ENCODE data around the gene EIF6.
"Not testable (repeated sequence)": the region's sequence is repeated elsewhere in the genome, so short reads cannot be mapped to it uniquely, and the experiment has no call there.

The EIF6 gene

GRCh38 chr20:35277531-35278395, 6.8 kb downstream of the EIF6 start, which contains the start of gene MMP24OS:
Gene MMP24OS (minus strand): TSS chr20:35278122. CDS start chr20:35277929, 193 bp downstream.
- DNase-seq (ENCODE audit: low spot score) = peak; percentile 94

DNA sequence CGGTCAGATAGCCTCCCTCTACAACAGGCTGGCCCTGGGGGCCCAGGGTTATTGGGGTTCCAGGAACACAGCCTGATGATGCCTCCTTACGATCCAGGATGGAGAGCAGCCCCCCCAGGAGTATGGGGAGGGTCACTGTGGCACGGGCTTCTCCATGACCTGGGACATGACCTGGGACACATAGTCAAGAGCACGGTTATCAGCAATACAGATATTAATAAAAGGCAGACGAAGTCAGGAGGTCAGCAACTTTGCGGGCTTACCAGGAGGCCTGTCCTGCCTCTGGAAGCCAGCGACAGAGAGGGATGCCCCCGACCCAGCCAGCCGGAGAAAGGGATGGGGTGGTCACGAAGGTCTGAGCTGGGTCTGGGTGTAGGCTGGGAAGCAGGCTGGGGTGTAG, 7.4 kb downstream of the EIF6 start:
- DNase-seq (ENCODE audit: low spot score) = no peak

GRCh38 chr20:35276408-35276807, 8.2 kb downstream of the EIF6 start:
- DNase-seq (ENCODE audit: low spot score) = no peak

GRCh38 chr20:35275741-35276251, 8.8 kb downstream of the EIF6 start:
- no peak for DNase-seq (ENCODE audit: low spot score)

DNA sequence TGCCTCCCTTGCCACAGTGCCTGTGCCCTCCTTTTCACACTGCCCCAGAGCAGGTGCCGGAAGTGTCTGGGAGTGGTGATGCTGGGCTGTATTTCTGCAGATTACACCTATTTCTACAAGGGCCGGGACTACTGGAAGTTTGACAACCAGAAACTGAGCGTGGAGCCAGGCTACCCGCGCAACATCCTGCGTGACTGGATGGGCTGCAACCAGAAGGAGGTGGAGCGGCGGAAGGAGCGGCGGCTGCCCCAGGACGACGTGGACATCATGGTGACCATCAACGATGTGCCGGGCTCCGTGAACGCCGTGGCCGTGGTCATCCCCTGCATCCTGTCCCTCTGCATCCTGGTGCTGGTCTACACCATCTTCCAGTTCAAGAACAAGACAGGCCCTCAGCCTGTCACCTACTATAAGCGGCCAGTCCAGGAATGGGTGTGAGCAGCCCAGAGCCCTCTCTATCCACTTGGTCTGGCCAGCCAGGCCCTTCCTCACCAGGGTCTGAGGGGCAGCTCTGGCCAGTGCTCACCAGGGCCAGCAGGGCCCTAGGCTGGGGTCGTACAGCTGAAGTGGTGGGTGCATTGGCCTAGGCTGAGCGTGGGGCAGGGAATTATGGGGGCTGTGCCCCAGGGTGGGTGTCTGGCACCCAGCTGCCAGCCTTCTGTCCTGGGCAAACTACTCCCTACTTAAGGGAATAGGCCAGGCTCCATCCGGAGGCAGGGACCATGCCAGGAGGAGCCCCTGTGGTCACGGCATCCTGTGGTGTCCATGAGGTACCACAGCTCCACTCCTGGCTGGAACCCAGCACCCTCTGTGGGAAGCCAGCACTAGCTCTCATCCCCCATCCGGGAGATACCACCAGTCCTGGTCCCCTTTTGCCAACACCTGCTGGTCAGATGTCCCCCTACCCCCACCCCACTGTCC, 10.1 kb downstream of the EIF6 start:
- no peak for DNase-seq (ENCODE audit: low spot score)

DNA sequence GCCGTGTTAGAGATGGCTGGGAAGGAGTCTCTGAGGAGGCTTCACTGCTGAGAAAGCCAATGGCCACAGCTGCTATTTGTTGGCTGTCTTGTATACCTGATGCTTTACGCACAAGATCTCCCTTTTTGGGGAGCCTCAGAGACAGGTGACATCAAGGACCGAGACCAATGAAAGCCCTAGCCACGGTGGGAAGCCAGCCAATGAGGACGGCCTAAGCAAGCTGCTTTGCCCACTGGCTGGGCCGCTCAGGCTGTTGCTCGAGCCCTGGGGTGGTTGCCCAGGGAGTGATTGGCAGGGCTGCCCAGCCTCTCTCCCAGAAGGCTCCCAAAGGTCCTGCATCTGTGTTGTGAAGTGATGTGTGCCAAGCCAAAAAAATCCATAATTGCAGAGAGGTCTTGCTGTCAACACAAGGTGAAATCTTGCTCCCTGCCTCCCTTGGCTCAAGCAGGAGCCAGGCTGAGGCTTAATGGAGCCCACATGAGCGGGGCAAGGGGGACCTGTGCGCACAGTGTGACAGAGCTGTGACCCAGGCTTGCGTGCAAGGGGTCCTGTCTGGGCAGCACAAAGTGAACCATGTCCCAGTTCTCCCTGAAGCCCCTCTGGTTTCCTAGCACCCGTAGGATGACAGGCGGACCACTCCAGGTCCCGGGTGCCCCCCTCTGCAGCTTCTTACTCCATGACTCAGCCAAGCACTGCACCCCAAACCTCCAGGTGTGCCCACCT, 11.0 kb downstream of the EIF6 start:
- DNase-seq (ENCODE audit: low spot score) = no peak

- no peak for DNase-seq (ENCODE audit: low spot score)
Measured at GRCh38 chr20:35271904-35272303, 12.7 kb downstream of the EIF6 start.

GRCh38 chr20:35271073-35271882, 13.3 kb downstream of the EIF6 start:
- DNase-seq (ENCODE audit: low spot score) = no peak

- DNase-seq (ENCODE audit: low spot score) = no peak
Measured at GRCh38 chr20:35270021-35270902, 14.3 kb downstream of the EIF6 start.

DNA sequence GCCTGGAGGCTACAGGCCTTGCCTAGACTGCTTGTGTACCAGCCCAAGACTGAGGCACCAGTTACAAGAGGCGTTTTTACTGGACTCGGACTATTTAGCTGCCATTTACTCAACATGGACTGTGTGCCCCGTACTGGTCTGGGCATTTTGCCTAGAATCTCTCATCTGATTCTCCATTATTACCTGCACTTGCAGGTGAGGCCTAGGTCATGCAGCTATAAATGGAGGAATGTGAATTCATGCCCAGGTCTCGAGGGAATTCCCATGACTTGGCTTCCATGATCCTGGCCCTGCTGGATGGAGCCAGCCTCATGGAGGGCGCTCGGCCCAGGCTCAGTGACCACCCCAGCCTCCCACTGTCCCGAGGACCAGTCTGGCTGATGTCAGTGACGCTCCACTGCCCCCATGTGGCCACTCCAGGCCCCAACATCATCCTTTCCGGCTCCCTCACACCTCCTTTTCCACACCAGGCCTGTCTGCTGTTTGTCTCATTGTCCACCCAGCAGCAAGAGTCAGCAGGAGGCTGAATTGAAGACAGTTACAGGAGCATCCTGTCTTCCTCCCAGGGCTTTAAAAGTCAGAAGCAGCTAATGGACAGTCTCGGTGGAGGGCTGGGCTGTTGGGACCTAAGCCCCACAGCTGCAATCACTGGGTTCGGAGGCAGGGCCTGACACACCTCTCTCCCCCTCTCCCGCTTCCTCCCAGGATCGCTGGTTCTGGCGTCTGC, 15.4 kb downstream of the EIF6 start:
- peak; percentile 68 for DNase-seq (ENCODE audit: low spot score)

DNA sequence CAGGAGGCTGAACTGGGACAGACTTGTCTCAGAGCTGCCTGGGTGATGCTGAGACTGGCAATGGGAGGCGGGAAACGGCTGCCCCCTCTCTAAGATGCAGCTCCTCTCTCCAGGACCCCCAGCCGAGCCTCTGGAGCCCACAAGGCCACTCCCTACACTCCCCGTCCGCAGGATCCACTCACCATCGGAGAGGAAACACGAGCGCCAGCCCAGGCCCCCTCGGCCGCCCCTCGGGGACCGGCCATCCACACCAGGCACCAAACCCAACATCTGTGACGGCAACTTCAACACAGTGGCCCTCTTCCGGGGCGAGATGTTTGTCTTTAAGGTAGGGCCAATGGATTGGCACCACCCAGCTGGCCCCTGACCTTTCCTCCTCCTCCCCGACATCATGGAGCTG, 17.5 kb downstream of the EIF6 start:
- no peak for DNase-seq (ENCODE audit: low spot score)

- no peak for DNase-seq (ENCODE audit: low spot score)
Measured at GRCh38 chr20:35264755-35265154, 19.8 kb downstream of the EIF6 start.

DNA sequence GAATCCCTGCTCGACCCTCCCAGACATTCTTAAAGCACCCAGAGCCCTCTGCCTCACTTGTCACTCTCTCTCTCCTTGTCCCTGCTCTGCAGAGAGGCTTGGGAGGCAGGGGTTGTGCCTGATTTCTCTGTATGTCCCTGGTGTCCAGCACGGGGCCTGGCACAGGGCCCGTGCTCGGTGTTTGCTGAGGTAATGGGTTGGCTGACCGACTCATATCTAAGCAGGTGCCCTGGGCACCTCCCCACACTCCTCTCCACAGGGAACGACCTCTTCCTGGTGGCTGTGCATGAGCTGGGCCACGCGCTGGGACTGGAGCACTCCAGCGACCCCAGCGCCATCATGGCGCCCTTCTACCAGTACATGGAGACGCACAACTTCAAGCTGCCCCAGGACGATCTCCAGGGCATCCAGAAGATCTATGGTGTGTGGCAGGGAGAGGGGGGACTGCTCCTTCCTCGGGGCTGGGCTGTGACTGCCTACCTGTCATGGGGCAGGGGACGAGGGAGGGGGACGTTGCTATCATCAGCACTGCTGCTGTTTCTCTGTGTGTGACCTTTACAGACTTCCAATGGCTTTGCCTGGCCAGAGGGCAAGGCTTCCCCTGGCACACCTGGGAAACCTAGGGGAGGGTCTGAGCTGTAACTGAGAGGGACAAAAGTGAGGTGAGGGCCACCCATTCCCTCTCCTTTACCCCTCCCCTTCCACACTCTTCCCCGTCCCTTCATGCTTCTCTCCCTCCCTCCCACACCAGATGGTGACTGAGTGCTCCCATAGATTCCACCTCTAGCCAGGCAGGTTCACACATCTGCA, 20.8 kb downstream of the EIF6 start:
- no peak for DNase-seq (ENCODE audit: low spot score)

GRCh38 chr20:35262731-35263531, 21.6 kb downstream of the EIF6 start:
- not testable (repeated sequence) for DNase-seq (ENCODE audit: low spot score)

- DNase-seq (ENCODE audit: low spot score) = not testable (repeated sequence)
Measured at GRCh38 chr20:35262321-35262720, 22.3 kb downstream of the EIF6 start.

DNA sequence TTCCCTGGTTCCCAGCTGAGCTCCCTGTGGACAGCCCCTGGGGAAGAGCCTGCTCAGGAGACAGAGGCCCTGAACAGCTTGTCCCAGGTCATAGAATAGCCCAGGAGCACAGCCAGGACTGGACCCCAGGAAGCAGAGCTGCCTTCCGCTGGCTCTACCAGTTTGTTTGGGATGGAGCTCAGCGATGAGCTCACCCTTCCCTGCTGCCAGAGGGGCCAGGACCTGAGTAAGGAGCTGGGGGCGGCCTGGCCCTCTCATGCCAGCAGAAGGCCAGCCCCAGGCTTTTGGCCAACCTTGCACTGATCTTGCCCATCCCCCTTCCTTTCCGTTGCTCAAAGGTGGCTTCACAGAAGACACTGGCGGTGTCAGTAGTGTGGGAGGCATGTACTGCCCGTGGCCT, 24.1 kb downstream of the EIF6 start:
- no peak for DNase-seq (ENCODE audit: low spot score)

DNA sequence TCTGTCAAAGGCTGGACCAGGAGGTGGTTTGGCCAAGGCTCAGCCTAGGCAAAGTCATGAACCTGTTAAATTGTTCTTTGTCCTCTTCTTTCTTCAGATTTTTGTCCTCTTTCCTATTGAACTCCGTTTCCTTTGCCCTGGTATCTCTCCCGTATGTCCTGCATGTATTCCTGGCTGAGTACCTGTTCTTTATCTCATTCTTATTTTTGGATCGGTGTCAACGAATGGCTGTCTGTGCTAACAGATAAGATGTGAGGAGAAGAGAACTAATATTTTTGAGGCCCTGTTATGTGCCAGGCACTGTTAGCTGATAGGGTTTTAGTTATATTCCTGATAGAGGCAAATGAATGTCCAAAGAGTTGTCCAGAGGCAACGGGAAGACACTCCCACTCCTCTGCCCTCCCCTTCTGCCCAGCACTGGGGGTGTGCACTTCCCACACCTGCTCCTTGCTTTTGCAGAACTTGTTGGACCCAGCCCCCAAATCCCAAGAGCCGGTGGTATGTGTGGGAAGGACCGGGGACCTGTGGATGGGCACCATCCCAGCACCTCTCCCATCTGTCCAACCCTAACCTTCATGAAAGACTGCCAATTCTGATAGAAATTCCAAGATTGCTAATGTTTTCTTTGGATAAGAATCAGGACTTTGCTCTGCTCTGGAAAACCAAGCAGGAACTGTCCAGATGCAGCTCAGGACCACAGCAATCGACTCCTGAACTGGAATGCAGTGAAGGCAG, 27.2 kb downstream of the EIF6 start:
- no peak for DNase-seq (ENCODE audit: low spot score)

Measured in NAMALWA (cell line).